ENCODE measurements around the gene FLVCR1. TPM values are rescaled to one million over a fixed set of nuclear protein-coding genes. Genes with fewer than 3 reads are reported as not detected.
"Not testable (repeated sequence)": the region's sequence is repeated elsewhere in the genome, so short reads cannot be mapped to it uniquely, and the experiment has no call there.

Gene FLVCR1
- total RNA-seq, 4 donors from 2014 or later, result 3.2 to 7.2 (median 4.9) TPM

GRCh38 chr1:212824201-212824600 lies 33.9 kb upstream of the FLVCR1 start:
- ATAC-seq (ENCODE audit: low FRiP score), result no peak
- TF ChIP-seq CTCF (IDR thresholded peaks at IDR 0.05), result no peak

DNA sequence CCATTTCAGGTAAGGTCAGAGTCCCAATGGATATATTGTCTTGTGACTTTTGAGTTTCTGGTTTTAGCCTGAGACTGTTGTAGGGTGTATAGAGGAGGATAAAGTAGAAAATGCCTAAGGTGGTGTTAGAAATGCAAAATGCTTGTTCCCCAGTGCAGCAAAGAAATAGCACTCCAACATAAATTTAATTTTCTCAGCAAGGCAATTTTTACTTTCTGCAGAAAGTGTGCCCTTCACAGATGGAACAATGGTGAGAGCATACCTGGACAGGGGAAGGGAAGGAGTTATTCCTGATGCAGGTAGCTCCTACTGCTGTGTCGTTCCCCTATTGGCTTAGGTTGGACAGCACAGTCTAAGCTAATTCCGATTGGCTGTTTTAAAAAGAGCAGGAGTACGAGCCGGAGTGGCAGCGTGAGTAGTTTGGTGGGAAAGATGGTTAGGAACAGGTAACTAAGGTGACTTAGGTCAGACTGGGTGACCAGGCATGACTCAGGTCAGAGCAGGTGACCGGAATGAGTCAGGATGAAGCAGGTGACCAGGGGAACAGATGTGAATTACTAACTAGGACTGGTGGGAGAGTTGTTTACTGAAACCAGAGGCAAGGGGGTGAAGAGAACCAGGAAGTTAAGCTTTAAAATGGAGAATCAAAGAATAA lies 32.1 kb upstream of the FLVCR1 start:
- ATAC-seq (ENCODE audit: low FRiP score), result no peak
- no peak for DNase-seq (ENCODE audit: low spot score)

More at GRCh38 chr1:212824201-212824600, 33.9 kb upstream of the FLVCR1 start:
- no peak for DNase-seq (ENCODE audit: low spot score)

DNA sequence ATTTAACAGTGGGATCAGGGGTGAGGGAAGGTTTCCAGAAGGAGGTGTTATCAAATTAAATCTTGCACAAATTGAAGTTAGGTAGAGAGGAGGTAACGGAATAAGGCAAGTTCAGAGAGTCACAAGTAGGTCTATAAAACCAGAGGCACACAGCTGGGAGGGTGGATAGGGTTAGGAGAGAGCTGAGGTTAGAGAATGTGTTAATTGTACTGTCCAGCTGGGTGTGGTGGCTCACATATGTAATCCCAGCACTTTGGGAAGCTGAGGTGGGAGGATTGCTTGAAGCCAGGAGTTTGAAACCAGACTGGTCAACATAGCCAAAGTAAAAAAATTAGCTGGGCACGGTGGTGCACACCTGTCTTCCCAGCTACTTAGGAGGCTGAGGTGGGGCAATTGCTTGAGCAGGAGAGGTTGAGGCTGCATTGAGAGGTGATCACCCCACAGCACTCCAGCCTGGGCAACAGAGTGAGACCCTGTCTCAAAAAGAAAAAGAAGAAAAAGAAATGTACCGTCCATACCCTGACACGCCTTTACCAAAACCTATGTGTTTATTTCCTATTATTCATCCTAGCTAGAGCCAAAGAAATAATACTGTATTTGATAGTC lies 30.8 kb upstream of the FLVCR1 start:
- no peak for DNase-seq (ENCODE audit: low spot score)
- TF ChIP-seq CTCF (IDR thresholded peaks at IDR 0.05), result no peak
- ATAC-seq (ENCODE audit: low FRiP score), result no peak

More for the DNA sequence above, 32.1 kb upstream of the FLVCR1 start:
- TF ChIP-seq CTCF (IDR thresholded peaks at IDR 0.05), result no peak

DNA sequence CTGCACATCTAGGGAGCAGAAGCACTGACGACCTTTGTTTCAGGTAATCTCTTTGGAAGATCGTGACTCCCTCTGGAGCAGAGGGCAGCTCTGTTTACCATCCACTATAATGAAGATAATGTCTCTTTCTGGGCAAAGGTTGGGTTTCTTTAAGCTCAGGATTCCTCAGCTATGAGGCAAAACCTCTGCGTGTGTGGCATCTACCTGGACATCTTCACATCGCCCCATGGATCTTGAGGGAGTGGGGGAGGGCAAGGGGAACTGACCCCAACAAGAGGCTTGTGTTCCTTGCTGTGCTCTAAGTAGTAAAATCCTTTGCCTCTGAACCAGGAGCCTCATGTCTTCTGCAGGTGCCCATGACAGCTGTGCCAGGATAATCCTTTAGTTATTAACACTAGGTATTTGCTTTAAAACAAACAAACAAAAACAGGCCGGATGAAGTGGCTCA lies 30.2 kb upstream of the FLVCR1 start:
- no peak for ATAC-seq (ENCODE audit: low FRiP score)
- no peak for TF ChIP-seq CTCF (IDR thresholded peaks at IDR 0.05)

DNA sequence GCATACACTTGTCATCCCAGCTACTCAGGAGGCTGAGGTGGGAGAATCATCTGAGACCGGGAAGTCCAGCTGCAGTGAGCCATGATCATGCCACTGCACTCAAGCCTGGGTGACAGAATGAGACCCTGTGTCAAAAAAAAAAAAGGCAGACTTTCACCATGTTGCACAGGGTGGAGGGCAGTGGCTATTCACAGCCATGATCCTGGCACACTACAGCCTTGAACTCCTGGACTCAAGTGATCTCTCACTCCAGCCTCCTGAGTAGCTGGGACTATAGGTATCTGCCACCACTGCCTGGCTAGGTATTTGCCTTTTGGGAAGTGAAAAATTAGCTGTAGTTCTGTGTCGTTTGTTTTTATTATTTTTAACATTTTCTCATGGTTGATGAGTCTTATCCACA lies 29.7 kb upstream of the FLVCR1 start:
- no peak for TF ChIP-seq CTCF (IDR thresholded peaks at IDR 0.05)
- DNase-seq (ENCODE audit: low spot score) (no peak), ATAC-seq (ENCODE audit: low FRiP score) (no peak)

More for the DNA sequence above, 30.2 kb upstream of the FLVCR1 start:
- no peak for DNase-seq (ENCODE audit: low spot score)

DNA sequence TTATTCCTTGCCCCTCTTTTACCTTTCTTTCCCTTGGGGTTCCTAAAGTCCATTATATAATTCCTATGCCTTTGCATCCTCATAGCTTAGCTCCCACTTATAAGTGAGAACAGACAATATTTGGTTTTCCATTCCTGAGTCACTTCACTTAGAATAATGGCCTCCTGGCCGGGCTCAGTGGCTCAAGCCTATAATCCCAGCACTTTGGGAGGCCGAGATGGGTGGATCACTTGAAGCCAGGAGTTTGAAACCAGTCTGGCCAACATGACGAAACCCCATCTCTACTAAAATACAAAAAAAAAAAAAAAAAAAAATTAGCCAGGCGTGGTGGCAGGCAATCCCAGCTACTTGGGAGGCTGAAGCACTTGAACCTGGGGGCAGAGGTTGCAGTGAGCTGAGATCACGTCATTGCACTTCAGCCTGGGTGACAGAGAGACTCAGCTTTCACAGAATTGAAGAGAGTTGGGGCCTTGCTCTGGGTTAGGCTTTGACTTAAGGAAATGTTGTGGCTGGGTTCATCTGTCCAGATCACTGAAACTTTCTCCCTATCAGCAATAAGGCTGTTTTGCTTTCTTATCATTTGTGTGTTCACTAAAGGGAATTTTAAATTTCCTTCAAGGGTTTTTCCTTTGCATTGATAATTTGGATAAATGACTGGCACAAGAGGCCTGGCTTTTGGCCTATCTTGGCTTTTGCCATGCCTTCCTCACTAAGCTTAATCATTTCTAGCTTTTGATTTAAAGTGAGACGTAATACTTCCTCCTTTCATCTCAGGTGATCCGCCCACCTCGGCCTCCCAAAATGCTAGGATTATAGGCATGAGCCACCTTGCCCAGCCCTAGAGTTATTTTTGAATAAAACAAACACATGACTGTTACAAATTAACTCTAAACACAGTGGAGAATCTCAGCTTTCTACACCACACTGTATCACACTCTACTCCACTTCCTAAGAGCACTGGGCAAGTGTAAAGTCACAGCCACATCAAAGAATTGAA lies 24.6 kb upstream of the FLVCR1 start:
- ATAC-seq (ENCODE audit: low FRiP score); DNase-seq (ENCODE audit: low spot score): not testable (repeated sequence)

DNA sequence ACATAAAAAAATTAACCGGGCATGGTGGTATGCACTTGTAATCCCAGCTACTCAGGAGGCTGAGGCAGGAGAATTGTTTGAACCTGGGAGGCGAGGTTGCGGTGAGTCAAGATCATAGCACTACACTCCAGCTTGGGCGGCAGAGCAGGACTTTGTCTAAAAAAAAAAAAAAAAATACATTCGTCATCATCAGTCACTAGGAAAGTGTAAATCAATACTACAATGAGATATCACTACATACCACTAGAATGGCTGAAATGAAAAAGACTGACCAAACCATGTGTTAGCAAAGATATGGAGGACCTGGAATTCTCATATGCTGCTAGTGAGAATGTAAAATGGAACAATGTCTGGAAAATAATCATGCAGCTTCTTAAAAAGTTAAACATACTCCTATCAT lies 19.9 kb upstream of the FLVCR1 start:
- TF ChIP-seq CTCF (IDR thresholded peaks at IDR 0.05), result no peak
- DNase-seq (ENCODE audit: low spot score) (no peak), ATAC-seq (ENCODE audit: low FRiP score) (no peak)

GRCh38 chr1:212844521-212844920 lies 13.6 kb upstream of the FLVCR1 start:
- ATAC-seq (ENCODE audit: low FRiP score), result not testable (repeated sequence)

More at GRCh38 chr1:212844521-212844920, 13.6 kb upstream of the FLVCR1 start:
- DNase-seq (ENCODE audit: low spot score), result not testable (repeated sequence)

Measured in omental fat pad (tissue), 4 donors.